GM21381 (cell line): ENCODE data around the gene BRAT1.
A peak's percentile ranks its signal among the peaks of the same experiment; 100 is the strongest.
"Not testable (repeated sequence)": the region's sequence is repeated elsewhere in the genome, so short reads cannot be mapped to it uniquely, and the experiment has no call there.

ENCODE experiments used
- ATAC-seq: cut with Tn5 transposase; IDR thresholded peaks from one replicate; pipeline ENCODE4 v1.9.1; 2021; ENCODE audit warnings: mild to moderate bottlenecking, moderate library complexity; ENCODE audit not compliant: unreplicated experiment

BRAT1 gene

GRCh38 chr7:2539031-2539911 lies 16.1 kb downstream of the BRAT1 start:
- no peak for ATAC-seq

- no peak for ATAC-seq
Observed at GRCh38 chr7:2537981-2538851, 17.1 kb downstream of the BRAT1 start.

DNA sequence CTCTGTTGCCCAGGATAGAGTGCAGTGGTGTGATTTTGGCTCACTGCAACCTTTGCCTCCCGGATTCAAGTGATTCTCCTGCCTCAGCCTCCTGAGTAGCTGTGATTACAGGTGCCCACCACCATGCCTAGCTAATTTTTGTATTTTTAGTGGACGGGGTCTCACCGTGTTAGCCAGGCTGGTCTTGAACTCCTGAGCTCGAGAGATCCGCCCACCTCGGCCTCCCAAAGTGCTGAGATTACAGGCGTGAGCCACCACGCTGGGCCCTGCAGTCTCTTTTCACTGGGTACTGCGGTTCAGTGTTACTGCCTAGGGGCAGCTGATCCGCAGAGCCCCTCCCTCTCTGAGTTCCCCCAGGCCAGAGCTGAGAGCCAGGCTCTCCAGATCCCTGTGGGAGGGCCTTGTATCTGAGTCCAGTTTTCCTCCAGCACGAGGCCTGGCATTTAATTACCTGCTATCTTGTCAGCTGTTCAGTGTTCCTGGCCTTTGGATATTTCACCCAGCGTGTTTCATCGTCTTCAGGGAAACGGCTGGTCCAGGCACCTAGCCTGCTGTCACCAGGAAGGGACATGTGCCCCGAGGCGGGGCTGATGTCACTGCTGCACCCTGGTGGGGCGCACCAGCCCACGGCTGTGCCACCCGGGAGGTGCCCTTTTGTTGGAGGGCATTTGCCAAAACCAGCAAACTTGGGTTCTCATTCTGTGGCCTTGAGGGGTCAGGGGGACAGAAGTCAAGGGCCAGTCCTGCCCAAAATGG lies 19.3 kb downstream of the BRAT1 start:
- ATAC-seq: not testable (repeated sequence)

GRCh38 chr7:2534214-2534613 lies 21.1 kb downstream of the BRAT1 start:
- ATAC-seq: not testable (repeated sequence)

GRCh38 chr7:2533566-2533965 lies 21.8 kb downstream of the BRAT1 start:
- not testable (repeated sequence) for ATAC-seq

DNA sequence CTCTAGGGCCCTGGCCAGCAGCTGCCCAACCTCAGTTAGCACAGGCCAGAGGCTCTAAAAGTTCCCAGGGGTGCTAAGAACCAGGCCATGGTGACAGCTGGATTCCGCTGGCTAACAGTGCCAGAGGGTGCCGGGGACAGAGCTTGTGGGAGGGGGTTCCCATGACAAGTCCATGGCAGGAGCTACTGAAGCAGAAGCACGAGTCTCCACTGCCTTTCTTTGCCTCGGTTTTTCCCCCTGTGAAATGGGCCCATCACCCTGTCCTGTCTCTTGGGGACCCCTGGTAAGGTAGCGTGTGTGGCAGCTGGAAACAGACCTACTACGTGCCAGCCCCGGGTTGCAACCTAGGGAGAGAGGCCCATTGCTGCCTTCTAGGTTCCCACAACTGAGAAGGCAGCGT lies 22.5 kb downstream of the BRAT1 start:
- not testable (repeated sequence) for ATAC-seq

DNA sequence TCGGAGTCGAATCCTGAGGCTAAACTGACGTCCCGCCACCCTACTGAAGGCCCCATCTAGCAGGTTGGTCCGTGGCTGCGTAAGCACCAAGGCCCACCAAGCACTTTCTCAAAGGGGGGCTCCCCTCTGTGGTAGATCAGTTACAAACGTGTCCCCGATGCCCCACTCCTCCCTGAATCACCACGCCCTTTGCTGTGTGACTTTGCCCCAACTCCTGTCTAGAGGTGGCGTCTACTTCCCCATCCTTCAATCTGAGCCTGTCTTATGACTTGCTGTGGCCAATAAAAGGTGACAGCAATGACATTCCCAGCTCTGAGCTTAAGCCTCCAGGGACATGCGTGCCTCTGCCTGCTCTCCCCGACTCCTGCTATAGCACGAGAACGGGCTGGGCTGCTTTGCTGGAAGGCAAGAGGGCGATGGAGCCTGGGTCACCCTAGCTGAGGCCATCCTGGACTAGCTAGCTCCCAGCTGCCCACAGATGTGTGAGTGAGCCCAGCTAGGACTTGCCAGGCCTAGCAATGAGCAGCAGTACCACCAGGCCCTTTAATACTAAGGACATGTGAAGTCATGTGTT lies 23.0 kb downstream of the BRAT1 start:
- ATAC-seq: not testable (repeated sequence)

GRCh38 chr7:2531796-2532110 lies 23.6 kb downstream of the BRAT1 start:
- ATAC-seq: not testable (repeated sequence)

DNA sequence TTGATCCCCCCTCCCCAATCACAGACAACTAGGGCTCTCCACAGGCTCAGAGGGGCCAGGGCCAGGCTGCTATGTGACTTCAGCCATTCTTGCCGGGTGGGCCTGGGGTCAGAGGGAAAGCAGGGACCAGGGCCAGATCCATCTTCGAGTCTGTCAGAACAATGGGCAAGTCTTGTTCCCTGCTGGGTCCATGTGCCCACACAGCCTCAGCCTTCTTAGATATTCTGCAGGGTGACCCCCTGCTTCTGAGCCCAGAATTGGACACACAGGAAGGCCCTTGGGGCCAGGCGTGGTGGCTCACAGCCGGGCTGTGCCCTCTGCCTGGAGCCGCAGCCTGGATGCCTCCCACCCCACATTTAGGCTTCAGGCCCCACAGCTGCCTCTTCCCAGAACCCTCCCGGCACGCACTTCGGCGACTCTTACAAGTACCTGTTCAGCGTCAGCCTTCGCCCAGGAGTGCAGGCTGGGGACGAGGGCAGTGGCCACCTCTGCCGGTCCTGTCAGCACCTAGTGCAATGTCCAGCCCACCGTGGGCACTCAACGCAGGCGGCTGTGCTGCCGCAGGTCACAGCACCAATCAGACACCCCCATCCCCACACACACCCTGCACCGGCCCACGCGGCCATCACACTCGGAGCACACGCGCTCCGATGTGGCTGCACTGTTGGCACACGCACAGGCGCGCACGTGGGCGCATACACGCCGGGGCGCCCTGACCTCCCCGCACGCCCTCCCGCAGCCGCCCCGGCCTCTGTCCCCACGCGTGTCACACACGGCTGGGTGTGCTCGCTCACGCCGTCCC lies 24.1 kb downstream of the BRAT1 start:
- not testable (repeated sequence) for ATAC-seq

- peak; percentile 43 for ATAC-seq
Observed at GRCh38 chr7:2530071-2530987, 25.0 kb downstream of the BRAT1 start.

DNA sequence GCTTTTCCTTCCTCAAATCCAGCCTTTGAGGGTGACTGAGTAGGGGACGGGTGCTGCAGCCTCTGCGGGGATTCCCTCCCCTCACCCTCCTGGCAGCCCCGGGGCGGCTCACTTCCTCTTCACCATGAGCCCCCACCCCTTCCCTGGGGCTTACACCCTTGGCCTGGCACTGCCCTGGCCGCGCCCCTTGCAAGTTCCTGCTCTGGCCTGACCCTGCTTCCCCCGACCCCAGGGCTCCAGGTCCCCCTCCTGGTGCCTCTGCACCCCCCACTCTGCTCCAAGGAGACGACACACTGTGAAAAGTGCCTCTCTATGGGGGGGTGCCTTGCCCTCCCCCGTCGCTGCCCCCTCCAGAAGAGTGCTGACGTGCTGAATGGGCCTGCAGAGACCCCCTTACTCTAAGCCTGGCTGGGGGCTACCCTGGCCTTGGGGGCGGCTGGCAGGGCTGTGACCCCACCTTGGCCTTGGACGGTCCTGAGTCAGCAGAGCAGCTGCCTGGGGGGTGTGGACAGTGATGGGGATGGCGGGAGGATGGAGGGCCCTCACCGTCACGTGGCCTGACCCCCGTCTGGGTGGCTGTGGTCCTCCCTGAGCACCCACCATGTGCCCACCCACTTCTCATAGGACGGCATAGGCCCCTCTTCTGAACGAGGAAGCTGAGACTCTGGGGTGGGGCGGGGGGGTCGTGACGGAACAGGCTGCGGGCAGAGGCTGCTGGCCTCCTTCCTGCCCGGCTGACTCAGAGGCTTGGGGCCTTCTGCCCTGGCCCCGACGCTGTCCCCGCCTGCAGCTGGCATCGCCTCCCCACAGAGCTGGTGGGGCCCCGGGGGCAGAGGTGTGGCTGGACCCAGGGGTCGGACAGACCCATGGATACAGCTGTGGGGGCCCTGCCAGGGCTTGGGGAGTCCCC lies 25.9 kb downstream of the BRAT1 start:
- peak; percentile 44 for ATAC-seq

DNA sequence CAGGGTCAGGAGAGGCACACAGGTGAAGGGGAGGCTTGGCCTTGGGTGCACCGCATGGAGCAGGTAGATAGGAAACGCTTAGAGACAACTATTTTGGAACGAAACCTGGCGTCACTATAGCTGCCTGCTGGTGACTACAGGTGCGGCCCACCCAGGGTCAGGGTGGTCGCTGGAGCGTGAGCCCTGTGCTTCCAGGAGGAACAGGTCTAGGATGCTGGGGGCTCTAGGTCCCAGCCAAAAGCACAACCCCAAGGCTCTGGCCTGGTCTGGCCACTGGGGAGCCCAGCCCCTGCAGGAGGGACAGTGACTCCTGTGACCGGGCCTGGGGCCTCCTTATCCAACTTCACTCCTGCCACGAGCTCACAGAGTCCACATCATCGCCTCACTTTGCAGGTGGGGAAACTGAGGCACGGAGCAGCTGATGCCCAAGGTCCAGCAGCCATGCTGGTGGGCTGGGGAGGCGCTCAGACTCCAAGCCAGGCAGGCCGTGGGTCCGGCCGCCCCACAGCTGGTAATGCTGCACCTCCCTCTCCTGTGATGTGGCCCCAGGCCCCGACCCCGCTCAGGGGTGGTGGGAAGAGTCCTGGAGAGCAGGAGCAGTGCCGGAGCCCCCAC lies 26.7 kb downstream of the BRAT1 start:
- no peak for ATAC-seq

DNA sequence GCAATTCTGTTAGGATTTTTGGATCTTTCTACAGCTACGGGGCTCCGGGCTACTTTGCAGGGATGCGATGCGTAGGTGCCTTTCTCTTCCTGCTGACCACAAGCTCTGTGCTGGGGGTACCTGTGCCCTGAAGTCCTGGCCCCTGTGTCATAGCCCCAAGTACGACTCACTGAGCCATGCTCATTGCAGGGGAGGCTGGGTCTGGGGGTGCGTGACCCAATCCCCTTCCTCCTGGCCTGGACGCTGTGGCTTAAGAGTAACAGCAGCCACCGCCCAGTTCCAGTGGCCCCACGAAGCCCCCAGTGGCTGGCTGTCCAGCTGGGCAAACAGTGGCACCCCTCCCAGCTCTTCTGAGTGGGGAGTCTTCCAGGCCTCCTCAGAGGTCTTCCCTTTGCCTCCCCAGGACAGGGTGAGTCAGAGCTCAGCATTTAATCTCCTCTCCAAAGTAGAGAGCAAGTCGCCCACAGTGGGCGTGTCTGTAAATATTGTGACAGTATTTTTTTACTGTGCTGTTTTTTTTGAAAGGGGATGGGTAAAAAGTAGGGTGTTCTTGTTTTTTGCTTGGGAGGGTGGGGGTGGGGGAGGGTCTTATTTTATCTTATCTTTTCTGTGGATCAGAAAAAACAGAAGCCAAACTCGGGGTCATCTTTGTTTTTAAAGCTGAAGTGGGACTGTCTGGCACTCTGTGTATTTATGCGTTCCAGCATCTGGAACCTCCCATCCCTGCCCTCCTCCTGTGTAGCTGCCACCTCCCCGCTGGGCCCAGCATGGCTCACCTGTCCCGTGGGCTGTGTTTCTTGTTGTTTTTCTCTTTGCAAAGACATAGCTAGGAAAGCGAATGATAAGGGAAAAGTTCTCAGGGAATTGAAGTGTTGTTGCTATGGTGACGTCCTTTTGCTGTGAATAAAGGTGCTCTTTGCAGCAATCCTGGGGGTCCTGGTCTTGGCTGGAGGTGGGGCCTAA lies 27.5 kb downstream of the BRAT1 start:
- ATAC-seq: no peak

- no peak for ATAC-seq
Observed at GRCh38 chr7:2526659-2527504, 28.4 kb downstream of the BRAT1 start.
